Adrenal gland (tissue), 19 donors: Measurements from ENCODE around the gene DPH1. TPM values are rescaled to one million over a fixed set of nuclear protein-coding genes. Genes with fewer than 3 reads are reported as not detected.
"Not testable (repeated sequence)": the region's sequence is repeated elsewhere in the genome, so short reads cannot be mapped to it uniquely, and the experiment has no call there.

Source experiments
- DNase-seq, 7 donors: peaks; one replicate each; pipeline ENCODE4 v3.0.0-alpha.2; 2019 to 2020
- H3K27ac ChIP-seq, 5 donors: fragments of 200-600 bp; sonication (generic) in 4 of 5; 1 replicate in 3 of 5; 2 replicates in 2 of 5; pipeline versions ENCODE4 v1.5.1 to v1.8.0; 2016 to 2020; ENCODE audit warnings: mild to moderate bottlenecking in 1 of 5
- H3K27me3 ChIP-seq: fragments of 200-600 bp; 2 replicates; pipeline ENCODE4 v1.8.0; 2021
- H3K36me3 ChIP-seq, 2 donors: fragments of 200-600 bp; replicated peaks in 1 of 2; 1 replicate in 1 of 2; 2 replicates in 1 of 2; pipeline versions ENCODE4 v1.5.1 to v1.8.0; 2018 to 2022
- H3K4me1 ChIP-seq, 2 donors: fragments of 200-600 bp; replicated peaks in 1 of 2; 1 replicate in 1 of 2; 2 replicates in 1 of 2; pipeline versions ENCODE4 v1.5.1 to v1.8.0; 2018 to 2021
- H3K4me3 ChIP-seq, 4 donors: fragments of 200-600 bp; sonication (generic) in 3 of 4; one replicate each; pipeline ENCODE4 v1.5.1; 2016 to 2018
- H3K9me3 ChIP-seq, 3 donors: fragments of 200-600 bp; sonication (generic) in 1 of 3; replicated peaks in 1 of 3; 1 replicate in 2 of 3; 2 replicates in 1 of 3; pipeline versions ENCODE4 v1.5.1 to v1.8.0; 2016 to 2021
- CTCF ChIP-seq, 6 experiments: fragments of 450-650 bp in 4 of 6; fragments of 200-600 bp in 2 of 6; sonication (generic) in 1 of 6; IDR thresholded peaks; 1 replicate in 5 of 6; 2 replicates in 1 of 6; pipeline versions ENCODE4 v1.5.1 to v1.8.0; 2016 to 2021; ENCODE audit warnings: antibody characterized with exemption in 6 of 6, mild to moderate bottlenecking in 2 of 6, moderate library complexity in 1 of 6
- POLR2A ChIP-seq, 2 donors: fragments of 450-650 bp; IDR thresholded peaks; one replicate each; pipeline ENCODE4 v1.6.1; 2017; ENCODE audit warnings: antibody characterized with exemption in 2 of 2, mild to moderate bottlenecking in 2 of 2, moderate library complexity in 1 of 2
- WGBS, 4 donors: extraction: QIAGEN DNeasy Blood & Tissue Kit in 2 of 4; methylation state at CpG; one replicate each; pipeline versions ENCODE4 v1.1.5 to v1.1.7; 2013 to 2017; 5-methylcytosine and 5-hydroxymethylcytosine counted together
- intact Hi-C, 2 donors: fragments of 100-400 bp; cut with DNase I; formaldehyde crosslinking; loops; one replicate each; pipeline versions ENCODE4 v1.14.1 to v1.15.0; 2022 to 2023
- long read RNA-seq, 10 donors: library from polyadenylated mRNA in 3 of 10; unstranded in 2 of 10; stranded (forward) in 1 of 10; transcript quantifications; one replicate each; pipeline ENCODE4 v2.0.0 and lab custom pipeline, GENCODE V29; 2021 to 2026
- polyA plus RNA-seq, 3 donors: library from polyadenylated mRNA; stranded (reverse); fragments of 200-250 nt in 2 of 3; fragments of 350-450 nt in 1 of 3; fragmentation: Illumina TruSeq in 1 of 3; extraction: RNeasy Lipid Tissue Mini Kit (QIAGEN cat#74804) in 1 of 3; gene quantifications; one replicate each; pipeline ENCODE4 v1.2.3, GENCODE V29; 2013 to 2014
- total RNA-seq, 9 donors: library from RNA; depleted of rRNA in 4 of 9; stranded (reverse); fragments of >200 nt in 4 of 9; fragments of 120-200 nt in 1 of 9; fragmentation: NEBNext Ultra II Directional in 1 of 9; extraction: Animal tissue kit (Norgen Biotek cat#: 25700) in 1 of 9; gene quantifications; one replicate each; pipeline versions ENCODE4 v1.1.0 to v1.2.4, GENCODE V29; 2013 to 2023
- donor health status: healthy with polysubstance abuse.
- donor health status: Bipolar disorder and iron deficiency.
- donor health status: DM: yes; HTN: yes; CAD: no.
- donor health status: DM: no; HTN: no; CAD: no.
- donor health status: DM: no; HTN: no; CAD: no.
- donor health status: DM: yes; HTN: yes; CAD: no.

Gene DPH1
- total RNA-seq (10 to 100 TPM; 29.3 to 65.3 (median 53.3) TPM), polyA plus RNA-seq (100 to 1,000 TPM in 1 of 3 donors, 10 to 100 TPM in 2; 34.3 to 100 (median 69.7) TPM)
- long read RNA-seq, donor 1, partial matches to known transcripts = 0 of 1 reads
- long read RNA-seq, donor 1, other reads (novel, unspliced or antisense) = 0 of 1 reads
- long read RNA-seq, donor 2, partial matches to known transcripts = 0 of 6 reads
- long read RNA-seq, donor 2, other reads (novel, unspliced or antisense) = 0 of 6 reads
- long read RNA-seq, donor 3, partial matches to known transcripts = 0 of 5 reads
- long read RNA-seq, donor 3, other reads (novel, unspliced or antisense) = 0 of 5 reads
- long read RNA-seq, donor 4, partial matches to known transcripts = 5 of 12 reads
- long read RNA-seq, donor 4, other reads (novel, unspliced or antisense) = 1 of 12 reads
- long read RNA-seq, donor 5, transcript DPH1-201 (13 exons, 2,221 nt) = major isoform, 65 of 104 reads
- long read RNA-seq, donor 5, transcript DPH1-206 (13 exons, 1,733 nt) = minor isoform, 7 of 104 reads
- long read RNA-seq, donor 5, partial matches to known transcripts = 12 of 104 reads
- long read RNA-seq, donor 5, other reads (novel, unspliced or antisense) = 10 of 104 reads
- long read RNA-seq, donor 6, partial matches to known transcripts = 3 of 9 reads
- long read RNA-seq, donor 6, other reads (novel, unspliced or antisense) = 0 of 9 reads
- long read RNA-seq, donor 7 = 0 reads
- long read RNA-seq, donor 8, partial matches to known transcripts = 0 of 2 reads
- long read RNA-seq, donor 8, other reads (novel, unspliced or antisense) = 0 of 2 reads
- long read RNA-seq, donor 9, partial matches to known transcripts = 0 of 3 reads
- long read RNA-seq, donor 9, other reads (novel, unspliced or antisense) = 0 of 3 reads
- long read RNA-seq, donor 10, partial matches to known transcripts = 0 of 4 reads
- long read RNA-seq, donor 10, other reads (novel, unspliced or antisense) = 0 of 4 reads

DNA sequence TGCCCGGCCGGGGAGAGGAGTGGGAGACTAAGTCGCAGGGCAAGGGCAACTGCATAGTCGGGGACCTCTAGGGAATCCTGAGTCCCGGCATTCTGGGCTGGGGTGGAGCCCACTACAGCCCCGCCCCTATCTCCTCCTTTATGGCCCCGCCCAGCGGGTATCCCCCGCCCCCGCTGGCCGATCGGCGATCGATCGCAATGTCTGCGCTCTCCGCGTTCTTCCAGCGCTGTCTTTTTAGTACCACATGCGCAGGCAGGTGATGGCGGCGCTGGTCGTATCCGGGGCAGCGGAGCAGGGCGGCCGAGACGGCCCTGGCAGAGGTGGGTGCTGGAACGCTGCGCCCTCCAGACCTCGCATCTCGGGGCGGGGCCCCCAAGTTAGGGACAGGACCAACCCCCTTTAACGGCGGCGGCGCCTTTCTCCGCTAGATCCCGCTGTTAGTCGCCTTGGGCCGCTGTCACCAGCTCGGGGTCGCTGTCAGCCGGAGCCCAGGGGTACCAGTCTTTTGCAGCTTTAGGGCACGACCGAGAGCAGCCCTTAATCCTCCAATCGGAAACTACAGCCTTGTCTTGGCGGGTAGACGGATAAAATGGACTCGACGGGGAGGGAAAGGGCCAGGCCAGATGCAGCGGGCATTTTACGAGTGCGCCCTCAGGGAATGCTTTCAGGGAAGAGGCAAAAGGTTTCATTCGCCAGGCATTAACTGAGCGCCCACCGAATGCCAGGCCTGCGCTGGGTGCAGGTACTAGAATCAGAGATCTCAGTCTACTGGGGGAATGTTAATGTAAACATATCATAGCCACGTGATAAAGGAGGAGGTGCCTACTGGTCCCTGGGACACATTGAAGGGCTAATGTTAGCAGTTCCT is at the start of gene DPH1:
Gene DPH1 (plus strand): TSS at position 243 of the 868 bp plus-strand sequence. CDS start 17 bp downstream, at position 260.
- WGBS, 4 donors = 1 to 4% (median 1%) methylated on average over 26 to 59 of the region's 59 CpGs
- intact Hi-C loops = loop anchor here (2.0 to 5.0 kb wide), 2 partner anchors 121 to 123 kb away; no protein-coding TSS in a partner anchor
- peak; percentile 12 to 63 for TF ChIP-seq POLR2A (IDR thresholded peaks at IDR 0.05)
- peak in 1 of 6 experiments; percentile 49 for TF ChIP-seq CTCF (IDR thresholded peaks at IDR 0.05)
- Histone ChIP-seq H3K4me1 (peaks cover 7 to 25% of the 10 kb centered on the region in 2 donors), H3K27ac (peak within 1 kb of the TSS in 4 of 5 donors; percentile 11 to 81 (median 69)), H3K36me3 (peaks cover 0 to 7% of the 10 kb centered on the region in 2 donors), H3K9me3 (no peaks in the 10 kb centered on the region), H3K27me3 (no peaks in the 10 kb centered on the region), H3K4me3 (peak within 1 kb of the TSS; percentile 67 to 99 (median 91))
- DNase-seq = peak; percentile 90 to 94 (median 93)

GRCh38 chr17:1980665-1981250 is 49.2 kb upstream of the DPH1 start:
- 83 to 92% (median 87%) methylated on average over 8 of the region's 8 CpGs for WGBS, 4 donors
- Histone ChIP-seq H3K27me3 (no peaks in the 10 kb centered on the region), H3K4me3 (no peak overlapping the region), H3K36me3 (no peaks in the 10 kb centered on the region), H3K27ac (no peak overlapping the region), H3K4me1 (peaks cover 13 to 19% of the 10 kb centered on the region in 2 donors), H3K9me3 (no peaks in the 10 kb centered on the region)
- TF ChIP-seq CTCF (IDR thresholded peaks at IDR 0.05) (no peak), POLR2A (IDR thresholded peaks at IDR 0.05) (no peak)
- intact Hi-C loops = no loop called here
- no peak for DNase-seq

GRCh38 chr17:1982793-1983366 is 47.1 kb upstream of the DPH1 start:
- H3K27me3 ChIP-seq = not testable (repeated sequence)
- WGBS, 4 donors = 90 to 95% (median 91%) methylated on average over 12 to 13 of the region's 13 CpGs

DNA sequence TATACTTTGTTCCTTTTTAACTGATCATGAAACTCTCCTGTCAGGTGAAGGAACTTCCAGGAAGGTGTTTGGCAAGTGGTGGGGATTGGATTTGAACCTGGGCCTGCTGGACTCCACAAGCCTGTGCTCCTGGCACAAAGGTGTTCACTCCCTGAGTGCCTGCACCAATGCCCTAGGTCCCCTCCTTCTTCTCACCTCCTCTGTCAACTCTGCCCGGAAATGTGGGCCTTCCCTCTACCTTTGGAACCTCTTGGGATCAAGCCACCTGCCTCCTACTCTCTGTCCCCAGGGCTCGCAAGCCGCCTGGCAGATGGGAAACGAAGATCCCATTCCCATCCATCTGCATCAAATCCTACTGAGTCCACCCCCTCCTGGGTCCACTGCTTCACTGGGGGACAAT is 44.9 kb upstream of the DPH1 start:
- peaks cover 9 to 27% of the 10 kb centered on the region in 2 donors for H3K4me1 ChIP-seq
- 90 to 98% (median 94%) methylated on average over 4 of the region's 4 CpGs for WGBS, 4 donors
- intact Hi-C loops = no loop called here
- no peak overlapping the region for H3K27ac ChIP-seq
- H3K4me3 ChIP-seq = no peak overlapping the region
- no peaks in the 10 kb centered on the region for H3K9me3 ChIP-seq
- H3K36me3 ChIP-seq = no peaks in the 10 kb centered on the region
- no peak for DNase-seq
- no peaks in the 10 kb centered on the region for H3K27me3 ChIP-seq
- no peak for TF ChIP-seq POLR2A (IDR thresholded peaks at IDR 0.05)
- no peak for TF ChIP-seq CTCF (IDR thresholded peaks at IDR 0.05)

More at GRCh38 chr17:1982793-1983366, 47.1 kb upstream of the DPH1 start:
- DNase-seq, H3K27ac ChIP-seq, intact Hi-C loops, H3K9me3 ChIP-seq, H3K36me3 ChIP-seq, H3K4me3 ChIP-seq: not testable (repeated sequence)
- H3K4me1 ChIP-seq = peaks cover 14 to 27% of the 10 kb centered on the region in 2 donors
